Inflammatory macrophage treated with lipopolysaccharide for 1 hour (primary cell): ENCODE data around the gene MINDY4.

ENCODE experiments used
- DNase-seq, 2 donors: peaks; one replicate each; pipeline ENCODE4 v3.0.0-alpha.2; 2020 to 2022

MINDY4 gene

DNA sequence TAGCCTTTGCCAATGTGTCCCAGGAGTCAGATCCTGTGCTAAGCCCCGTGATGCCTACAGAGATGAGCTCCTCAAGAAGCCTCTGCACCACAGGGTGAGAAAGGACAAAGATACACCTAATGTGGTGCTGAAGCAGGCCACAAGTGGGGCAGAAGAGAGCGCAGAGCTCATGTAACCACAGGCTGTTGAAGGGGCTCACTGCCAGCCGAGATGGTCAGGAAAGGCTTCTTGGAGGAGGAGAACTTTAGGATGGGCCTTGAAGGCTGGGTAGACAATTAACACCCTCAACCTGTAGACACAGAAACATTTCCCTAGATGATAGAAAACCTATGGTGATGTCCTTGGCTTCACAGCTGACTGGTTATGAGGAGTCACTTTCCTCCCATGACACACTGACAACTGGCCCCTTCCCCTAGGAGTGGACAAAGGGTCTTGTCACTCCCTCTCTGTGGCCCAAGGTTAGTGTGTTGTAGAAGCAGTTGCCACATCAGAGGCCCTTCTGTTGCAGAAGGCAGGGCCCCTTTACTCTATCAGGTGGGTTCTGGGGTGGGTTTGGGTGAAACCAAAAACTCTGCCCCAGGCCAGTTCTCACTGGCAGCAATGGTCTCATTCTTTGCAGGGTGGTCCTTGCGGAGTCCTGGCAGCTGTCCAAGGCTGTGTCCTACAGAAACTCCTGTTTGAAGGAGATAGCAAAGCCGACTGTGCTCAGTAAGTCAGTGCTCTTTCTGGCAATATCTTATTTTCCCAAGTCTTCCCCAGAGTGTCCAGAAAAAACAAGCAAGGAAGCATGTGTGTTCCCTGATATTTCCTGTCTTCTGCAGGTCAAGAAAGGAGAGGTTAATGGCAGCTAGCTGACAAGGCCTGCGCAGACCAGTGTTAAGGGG lies 69.2 kb downstream of the MINDY4 start:
- DNase-seq, result no peak

DNA sequence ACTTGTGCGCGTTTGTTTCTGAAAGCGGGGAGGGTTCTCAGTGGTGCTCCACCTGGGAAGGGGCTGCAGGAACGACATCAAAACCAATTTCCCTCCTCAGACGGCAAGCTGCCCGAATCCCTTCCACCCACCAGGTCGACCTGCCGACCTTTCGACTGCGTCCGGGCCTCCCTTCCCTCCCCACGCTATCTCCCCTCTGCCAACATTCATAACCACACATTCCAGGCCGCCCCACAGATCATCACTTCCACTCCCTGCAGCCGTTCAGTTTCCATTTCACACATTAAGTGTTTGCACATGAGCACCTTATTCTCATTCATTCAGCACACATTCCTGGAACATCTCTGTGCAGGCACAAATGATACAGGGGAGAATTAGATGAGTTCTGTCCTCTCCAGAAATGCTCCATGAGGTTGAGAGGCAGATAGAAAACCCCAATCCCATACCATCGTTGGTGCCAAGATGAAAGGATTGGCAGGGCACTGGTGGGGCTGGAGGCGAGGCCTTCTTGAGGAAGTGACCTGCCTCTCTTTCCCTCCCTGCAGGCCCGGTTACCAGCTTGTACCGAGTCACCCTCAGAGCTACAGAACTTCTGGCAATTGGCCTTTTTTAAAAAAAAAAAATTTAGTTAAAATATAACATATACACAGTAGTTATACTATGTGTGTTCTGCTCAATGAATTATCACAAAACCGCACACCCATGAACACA lies 70.0 kb downstream of the MINDY4 start:
- no peak for DNase-seq

DNA sequence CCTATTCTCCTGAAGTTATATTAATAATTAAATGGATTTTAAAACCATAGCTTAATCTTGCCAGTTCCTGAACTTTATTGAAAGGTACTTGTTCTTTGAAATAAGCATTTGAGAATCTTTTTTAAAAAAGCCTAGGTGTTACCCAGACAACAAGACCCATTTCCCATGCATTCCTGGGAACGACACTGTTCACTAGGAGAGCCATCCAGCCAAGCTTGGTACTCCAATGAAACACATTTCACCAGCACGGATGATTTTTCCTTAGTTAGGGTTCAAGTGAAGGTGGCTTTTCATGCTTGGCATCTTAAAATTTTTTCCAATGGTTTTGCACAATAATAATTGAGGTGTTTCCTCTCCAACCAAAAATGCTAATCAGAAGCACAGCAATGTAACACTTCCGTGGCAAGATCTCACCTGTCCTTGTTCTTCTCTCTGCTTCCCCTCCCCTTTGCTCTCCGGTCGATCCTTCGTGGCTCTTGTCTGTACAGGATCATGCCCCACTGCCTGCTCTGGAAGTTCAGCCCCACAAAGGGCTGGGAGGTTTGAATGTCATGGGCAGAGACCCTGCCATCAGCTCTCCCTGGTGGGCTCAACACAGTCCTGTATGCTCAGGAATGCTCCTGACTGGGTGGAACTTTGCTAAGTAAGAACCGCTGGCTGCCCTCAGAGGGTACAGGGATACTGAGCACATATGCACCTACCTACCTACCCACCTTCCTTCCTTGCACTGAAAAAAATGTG lies 70.8 kb downstream of the MINDY4 start:
- DNase-seq, result no peak

DNA sequence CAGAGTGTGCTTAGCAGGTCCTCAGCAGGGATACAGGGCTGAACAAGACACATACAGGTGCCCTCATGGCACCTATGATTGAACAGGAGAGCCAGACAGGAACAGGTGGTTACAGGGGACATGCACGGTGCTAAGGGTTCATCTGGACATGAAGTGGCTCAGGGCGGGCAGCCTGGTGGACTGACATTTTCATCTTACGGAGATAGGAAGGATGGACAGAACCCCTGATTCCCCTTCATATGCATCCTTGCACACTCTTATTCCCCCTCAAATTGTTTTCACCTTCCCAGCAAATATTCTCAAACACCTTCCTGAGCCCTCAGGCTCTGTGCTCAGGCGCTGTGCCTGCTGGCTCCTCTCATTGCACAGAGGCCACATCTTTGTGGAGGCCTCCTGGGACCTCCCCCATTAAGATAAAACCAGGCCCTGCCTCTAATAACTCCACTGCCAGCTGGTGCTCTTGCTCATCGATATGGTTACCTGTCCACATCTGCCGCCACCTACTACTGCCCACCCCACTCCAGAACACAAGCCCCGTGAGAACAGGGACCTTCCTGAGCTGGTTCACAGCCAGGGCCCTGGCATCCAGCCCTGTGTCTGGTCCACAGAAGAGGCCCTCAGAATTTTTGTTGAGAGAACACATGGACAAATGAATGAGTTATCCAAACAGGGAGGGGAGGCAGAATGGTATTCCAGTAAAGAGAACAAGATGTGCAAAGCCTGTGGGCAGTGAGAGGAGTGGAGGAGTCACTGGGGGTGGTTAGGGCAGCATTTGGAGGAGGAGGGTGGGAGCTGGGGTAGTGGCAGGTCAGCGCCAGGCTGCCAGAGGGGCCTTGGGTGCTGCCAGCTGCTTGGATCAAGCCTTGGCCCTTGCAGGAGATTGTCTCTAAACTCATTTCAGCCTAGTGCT lies 71.6 kb downstream of the MINDY4 start:
- no peak for DNase-seq

DNA sequence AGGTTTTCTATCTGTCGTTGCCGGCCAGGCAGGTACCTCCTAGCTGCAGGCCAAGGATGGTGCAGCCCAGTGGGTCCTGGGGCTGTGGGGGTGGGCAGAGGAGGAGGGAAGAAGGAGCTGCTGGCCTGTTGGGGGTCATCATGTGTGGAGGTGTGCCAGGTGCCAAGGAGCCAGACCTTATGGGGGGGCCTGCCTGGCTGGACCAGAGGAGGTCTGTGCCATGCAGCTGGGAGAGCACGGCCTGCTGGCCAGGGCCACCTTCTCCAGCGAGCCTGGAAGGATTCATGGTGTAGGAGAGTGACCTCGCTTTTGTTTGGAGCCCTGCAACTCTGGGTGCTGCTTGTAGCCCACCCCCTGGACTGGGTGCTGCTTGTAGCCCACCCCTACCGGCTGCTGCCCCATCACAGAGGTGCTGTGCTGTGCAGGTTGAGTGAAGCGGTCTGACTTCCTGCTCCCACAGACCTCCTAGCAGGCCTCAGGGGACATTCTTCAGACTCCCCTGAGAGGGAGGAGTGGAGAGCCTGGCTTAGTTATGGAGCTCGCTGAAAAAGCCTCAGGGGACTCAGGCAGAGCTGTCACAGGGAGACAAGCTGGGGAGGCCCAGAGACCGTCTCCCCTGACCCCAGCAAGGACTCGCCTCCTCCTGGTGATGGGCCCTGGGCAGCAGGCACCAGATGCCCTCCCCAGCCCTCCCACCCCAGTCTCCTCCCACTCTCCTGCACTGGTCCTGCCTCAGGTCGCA lies 72.7 kb downstream of the MINDY4 start:
- no peak for DNase-seq

DNA sequence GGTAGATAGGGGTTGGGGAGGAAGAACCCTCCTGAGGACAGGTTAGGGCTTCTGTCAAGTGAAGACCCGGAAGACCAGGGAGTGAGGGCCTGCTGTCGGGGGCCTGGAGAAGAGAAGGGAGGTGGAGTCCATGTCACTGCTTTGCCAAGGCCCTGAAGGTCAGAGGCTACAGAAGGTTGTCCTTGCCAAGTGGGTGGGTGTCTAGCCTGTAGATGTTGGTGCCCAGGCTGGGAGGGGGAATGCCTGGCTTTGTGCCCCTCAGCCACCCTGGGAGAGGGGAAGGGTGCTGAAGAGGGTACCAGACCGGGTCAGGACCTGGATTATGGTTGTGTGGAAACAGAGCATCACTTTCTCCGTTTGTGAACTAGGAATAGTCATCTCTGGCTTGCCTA lies 73.3 kb downstream of the MINDY4 start:
- no peak for DNase-seq

DNA sequence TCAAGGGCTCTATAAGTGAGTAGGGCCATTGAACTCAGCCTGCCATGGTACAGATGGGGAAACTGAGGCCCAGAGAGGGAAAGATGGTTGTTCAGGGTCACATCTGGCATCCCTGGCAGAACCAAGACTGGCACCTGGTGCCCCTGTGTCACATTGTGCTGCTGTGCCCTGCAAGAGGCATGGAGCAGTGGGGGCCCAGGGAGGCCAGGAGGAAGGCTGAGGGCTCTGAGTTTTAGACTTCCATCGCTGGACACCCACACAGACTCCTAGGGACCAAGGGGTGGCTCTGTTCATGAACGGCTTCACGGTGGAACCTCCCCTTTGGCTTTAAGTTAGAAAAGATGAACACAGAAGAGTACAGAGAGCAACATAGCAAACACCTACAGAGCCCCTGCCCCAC lies 73.7 kb downstream of the MINDY4 start:
- no peak for DNase-seq

DNA sequence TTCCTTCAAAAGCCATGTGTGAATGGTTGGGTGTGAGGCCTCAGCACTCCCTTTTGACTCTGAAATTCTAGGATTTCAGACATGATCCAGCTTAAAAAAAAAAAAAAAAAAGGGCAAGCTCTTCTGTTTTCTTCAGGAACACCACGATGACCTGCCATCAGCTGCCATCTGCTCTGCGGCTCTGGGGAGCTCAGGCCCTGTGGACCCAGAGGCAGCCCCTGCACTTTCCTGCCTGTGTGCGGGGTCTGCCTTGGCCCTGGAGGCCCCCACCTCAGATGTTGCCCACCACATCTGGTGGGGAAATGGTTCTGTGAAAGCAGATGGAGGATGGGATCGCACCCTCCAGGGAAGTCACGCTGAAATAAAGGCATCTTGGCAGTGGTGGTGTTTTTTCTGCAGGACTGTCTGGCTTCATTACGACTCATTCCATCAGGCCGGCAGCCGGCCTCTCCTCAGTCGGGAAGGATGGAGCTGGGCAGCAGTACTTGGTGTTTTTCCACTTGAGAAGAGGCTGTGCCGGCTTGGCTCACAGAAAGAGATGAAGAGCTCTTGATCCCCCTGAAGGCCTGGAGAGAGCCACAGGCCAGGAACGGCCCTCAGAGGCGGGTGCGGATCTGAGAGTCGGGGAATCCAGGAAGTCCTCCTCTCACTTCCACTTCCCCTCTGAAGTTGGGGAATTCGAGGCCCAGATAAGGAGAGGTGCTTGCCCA lies 74.4 kb downstream of the MINDY4 start:
- DNase-seq, result peak in 1 of 2 donors; percentile 24

DNA sequence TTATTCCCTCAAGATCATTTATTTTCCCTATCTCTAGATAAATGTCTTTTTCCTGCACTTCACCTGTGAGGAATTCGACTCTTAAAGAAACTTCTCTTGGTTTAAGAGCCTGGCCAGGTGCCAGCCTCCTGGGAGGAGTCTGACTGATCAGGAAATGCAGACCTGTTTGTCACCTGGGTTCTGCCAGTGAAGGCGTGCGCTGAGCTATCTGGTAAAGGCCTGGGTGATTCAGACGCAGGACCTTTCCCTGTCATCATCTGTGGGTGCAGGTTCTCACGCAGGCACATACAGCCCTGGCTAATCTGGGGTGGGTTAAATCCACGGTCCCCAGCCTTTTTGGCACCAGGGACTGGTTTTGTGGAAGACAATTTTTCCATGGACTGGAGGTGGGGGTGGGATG lies 75.2 kb downstream of the MINDY4 start:
- DNase-seq, result no peak

DNA sequence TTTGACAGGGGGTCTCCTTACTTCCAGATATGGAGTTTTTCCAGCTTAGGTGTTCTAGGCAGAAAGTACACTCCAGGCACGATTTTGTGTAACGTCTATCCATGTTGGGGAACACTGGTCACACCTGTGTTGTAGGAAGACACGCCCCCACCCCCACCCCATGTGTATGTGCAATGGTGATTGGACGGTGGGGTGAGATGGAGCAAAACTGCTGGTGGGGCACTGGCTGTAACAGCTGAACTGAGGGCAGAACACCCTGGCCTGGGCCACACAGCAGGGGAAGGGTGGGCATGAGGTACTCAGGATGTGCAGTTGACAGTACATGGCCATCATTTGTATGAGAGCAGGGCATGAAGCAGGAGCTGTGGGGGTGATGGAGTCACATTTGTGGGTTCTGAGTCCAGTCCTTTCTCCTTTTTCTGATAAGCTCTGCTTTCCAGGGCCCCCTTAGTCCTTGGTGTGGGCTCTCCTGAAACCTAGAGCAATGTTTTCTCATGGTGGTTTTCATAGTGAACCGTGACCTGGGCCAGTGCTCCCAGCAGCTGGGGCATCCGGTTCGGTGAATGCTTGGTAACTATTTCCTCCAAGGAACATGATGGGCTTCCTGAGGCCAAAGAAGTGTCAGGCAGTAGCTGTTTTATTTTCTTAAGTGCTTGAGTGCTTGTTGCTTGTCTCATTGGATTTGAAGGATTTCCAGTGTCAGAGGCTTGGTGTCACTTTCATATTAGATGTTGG lies 77.1 kb downstream of the MINDY4 start:
- no peak for DNase-seq

DNA sequence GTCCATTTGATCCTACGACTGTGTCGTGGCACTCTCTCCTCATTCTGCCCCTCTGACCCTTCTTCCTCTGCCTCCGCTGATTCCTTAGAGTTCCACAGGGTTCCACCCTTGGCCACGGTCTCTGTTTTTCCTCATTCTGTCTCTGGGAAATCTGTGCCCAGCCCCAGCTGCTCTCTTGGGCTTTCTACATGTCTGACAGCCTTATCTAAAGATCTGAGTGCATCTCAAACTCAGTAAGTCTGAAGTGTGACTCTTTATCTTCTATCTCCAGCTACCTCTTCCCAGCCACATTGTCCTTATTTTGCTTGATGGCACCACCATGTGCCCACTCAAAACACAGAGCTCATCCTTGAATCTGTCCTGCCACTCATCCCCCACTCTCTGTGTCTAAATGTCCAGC lies 78.3 kb downstream of the MINDY4 start:
- DNase-seq, result no peak

DNA sequence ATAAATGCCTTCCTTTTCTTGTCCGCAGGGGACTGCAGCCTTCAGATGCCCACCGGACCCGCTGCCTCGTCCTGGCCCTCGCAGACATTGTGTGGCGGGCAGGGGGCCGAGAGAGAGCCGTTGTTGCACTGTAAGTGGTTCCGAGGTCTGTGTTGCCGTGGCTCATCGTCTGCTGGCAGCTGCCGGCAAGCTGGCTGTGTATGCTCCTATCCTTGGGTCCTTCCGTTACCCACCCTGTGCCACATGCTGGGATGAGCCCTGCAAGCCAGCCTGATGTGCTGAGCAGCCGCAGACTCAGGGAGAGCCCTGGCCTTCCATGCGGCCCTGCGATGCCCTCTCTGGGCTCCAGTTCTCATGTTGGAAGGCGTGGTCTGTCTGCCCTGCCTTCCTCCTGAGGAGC lies 79.2 kb downstream of the MINDY4 start:
- no peak for DNase-seq

DNA sequence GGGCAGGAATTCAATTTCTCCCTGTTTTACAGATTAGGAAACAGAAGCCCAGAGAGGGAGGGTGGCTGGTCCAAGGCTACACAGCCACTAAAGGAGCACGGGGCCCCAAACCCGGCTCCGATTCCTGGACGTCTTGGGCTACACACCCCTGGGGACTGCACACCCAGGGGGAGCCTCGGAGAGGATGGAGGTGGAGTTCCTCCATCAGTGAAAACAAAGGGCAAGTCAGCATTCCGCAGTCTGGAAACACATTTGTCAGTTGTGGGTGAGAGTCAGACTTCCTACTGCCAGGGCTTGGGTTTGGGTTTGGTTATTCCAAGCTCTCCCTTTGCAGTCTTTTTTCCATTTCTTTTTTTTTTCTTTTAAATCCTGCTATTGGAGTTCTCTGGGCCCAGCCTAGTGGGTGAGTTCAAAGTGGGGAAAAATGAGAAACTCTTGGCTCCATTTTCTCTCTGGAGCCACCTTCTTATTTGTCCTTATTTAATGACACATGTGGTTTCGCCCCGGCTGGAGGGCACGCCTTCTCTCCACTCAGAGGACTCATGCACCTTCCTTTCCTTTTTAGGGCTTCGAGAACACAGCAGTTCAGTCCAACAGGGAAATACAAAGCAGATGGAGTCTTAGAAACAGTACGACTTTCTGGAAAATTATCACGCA lies 80.6 kb downstream of the MINDY4 start:
- no peak for DNase-seq

DNA sequence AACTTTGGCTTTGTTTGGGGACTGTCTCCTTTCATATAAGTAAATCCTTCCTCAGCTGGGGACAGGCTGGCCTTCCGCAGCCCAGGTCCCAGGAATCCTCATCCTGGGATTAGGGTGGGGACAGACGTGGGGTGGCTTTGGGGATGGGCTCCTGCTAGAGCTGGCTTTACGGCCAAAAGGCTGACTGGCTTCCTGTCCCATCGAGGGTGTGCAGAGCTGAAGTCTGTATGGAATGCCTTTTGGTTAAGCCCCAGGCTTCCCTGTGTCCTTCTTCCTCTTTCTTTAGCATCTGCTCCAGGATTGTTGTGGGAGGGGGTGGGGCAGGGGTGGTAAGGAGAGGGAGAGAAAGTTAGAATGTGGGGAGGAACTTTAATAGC lies 81.1 kb downstream of the MINDY4 start:
- DNase-seq, result no peak

DNA sequence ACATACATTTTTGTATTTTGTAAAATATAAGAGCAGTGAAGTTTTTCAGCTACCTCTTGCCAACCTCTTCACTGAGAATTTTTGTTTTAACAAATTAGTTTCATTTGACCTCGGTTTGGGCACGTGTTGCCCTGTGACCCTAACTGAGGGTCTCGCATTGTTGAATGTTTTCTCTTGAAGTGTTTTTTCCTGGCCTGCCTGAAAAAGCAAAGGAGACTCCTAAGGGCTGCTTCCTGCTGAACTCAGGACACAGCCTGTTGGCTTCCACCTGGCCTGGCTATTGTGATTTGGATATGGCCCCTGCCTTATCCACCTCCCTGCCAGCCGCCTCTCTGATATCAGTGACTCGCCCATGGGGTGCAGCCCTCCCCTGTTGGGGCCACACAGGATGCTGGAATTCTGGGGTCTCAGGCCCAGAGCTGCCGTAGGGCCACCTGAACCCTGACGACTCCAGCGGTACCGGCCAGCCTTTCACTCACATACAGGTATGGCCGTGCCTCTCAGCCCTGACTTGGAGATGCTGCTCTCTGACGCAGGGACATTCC lies 81.6 kb downstream of the MINDY4 start:
- no peak for DNase-seq

DNA sequence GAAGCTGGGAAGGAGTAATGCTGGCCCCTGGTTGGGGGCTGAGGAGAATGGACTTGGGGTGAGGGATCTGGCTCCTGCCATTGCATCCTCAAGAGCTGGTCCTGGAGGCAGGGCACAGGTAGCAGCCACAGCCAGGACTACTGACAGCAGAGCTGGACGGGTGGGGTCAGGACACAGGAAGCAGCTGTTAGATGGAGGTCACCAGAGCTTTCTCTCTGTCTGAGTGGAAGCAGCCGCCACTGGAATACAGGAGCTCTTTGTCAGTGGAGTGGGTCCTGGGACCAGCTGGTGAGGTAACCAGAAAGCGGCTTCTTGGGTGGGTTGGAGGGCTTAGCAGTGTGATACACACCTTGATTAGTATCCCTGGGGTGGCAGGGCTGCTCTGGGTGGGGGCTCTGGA lies 82.4 kb downstream of the MINDY4 start:
- no peak for DNase-seq

DNA sequence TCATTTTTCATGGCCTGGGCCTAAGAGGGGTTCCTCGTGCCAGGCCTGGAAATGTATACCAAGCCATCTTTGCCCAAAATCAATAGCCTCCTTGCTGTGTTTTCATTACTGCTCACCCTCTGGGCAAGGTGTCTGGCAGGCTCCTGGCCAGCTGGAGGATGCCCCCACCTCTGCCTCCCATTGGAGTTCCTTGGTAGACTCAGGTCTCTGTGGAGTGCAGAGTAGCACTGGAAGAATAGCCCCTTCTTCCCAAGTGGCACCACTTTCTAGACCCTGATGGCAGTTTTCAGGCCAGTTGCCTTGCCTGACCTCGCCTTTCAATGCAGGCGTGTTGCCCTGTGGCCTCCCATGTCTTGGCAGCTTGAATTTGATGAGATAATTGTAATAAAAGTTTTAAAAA lies 84.7 kb downstream of the MINDY4 start:
- DNase-seq, result no peak

DNA sequence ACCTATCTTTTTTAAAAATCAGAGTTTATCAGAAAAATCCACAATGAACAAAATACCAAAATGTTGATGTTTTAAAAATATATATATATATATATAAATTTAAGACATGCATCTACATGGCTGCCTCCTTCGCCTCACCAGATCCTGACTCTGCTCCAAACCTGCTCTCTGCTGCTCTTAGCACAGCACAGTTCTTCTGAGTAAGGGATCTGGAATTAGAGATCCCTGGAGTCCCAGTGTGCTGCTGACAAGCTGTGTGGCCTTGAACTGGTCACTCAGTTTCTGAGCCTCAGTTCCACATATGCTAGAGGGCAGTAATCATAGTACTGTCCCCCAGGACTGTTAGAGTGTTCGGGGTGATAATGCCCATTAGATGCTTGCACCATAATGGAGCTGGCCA lies 87.4 kb downstream of the MINDY4 start:
- DNase-seq, result no peak

DNA sequence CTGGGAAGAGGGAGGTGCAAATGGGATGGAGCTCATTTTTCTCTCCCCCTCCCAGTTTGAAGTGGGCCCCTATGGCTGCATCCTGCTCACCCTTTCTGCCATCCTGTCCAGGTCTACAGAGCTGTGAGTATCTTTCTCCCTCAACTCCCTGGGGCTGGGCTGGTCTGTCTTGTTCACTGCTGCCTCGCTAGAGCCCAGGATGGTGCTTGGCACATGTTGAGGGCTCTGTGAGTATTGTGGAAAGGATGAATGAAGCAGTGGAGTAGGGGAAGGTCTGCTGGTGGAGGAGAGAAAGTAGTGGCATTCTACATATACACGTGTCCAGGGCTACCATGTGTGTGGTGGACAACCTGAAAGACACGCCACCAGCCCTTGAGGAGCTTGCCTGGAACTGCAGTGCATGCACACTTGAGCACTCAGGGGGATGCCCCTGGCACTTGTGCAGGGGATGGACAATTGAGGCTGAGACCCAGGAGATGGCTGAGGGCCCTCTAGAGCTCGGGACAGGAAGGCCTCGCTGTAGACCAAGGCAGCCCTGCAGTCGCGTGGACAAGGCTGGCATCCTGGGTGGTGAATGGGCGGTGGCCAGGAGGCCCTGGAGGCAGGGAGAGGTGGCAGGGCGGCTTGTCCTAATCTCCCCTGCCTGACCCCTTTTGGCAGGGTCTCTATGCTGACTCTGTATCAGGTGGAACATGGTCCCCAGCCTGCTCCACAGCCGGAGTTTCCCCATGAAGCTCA lies 88.2 kb downstream of the MINDY4 start:
- no peak for DNase-seq
